HUES48 (cell line): ENCODE data around the gene GABRB1.

Source experiments
- H3K27ac ChIP-seq: one replicate; pipeline ENCODE4 v1.7.0; 2013; ENCODE audit warnings: low read depth, low read length, inconsistent platforms
- H3K27me3 ChIP-seq: 2 replicates; pipeline ENCODE4 v1.6.1; 2013; ENCODE audit warnings: mild to moderate bottlenecking, low read length; ENCODE audit not compliant: control insufficient read depth, insufficient read depth
- H3K36me3 ChIP-seq: 2 replicates; pipeline ENCODE4 v1.6.1; 2013; ENCODE audit warnings: low read length; ENCODE audit not compliant: control insufficient read depth, insufficient read depth
- H3K4me1 ChIP-seq: 2 replicates; pipeline ENCODE4 v1.6.1; 2013; ENCODE audit warnings: mild to moderate bottlenecking, low read length; ENCODE audit not compliant: control insufficient read depth, insufficient read depth
- H3K4me3 ChIP-seq: 2 replicates; pipeline ENCODE4 v1.5.1; 2013; ENCODE audit warnings: mild to moderate bottlenecking, low read depth, low read length
- H3K9ac ChIP-seq: 2 replicates; pipeline ENCODE4 v1.6.1; 2013; ENCODE audit warnings: mild to moderate bottlenecking, low read depth, low read length, moderate library complexity
- H3K9me3 ChIP-seq: 2 replicates; pipeline ENCODE4 v1.6.1; 2013; ENCODE audit warnings: low read length; ENCODE audit not compliant: control insufficient read depth, insufficient read depth

The GABRB1 gene

GRCh38 chr4:47468706-47469365 is 437.5 kb downstream of the GABRB1 start:
- H3K4me3 ChIP-seq, result no peak overlapping the region
- no peaks in the 10 kb centered on the region for H3K27me3 ChIP-seq
- no peaks in the 10 kb centered on the region for H3K36me3 ChIP-seq
- no peak overlapping the region for H3K9ac ChIP-seq
- H3K9me3 ChIP-seq, result no peaks in the 10 kb centered on the region
- peaks cover 8% of the 10 kb centered on the region for H3K4me1 ChIP-seq
- no peak overlapping the region for H3K27ac ChIP-seq

DNA sequence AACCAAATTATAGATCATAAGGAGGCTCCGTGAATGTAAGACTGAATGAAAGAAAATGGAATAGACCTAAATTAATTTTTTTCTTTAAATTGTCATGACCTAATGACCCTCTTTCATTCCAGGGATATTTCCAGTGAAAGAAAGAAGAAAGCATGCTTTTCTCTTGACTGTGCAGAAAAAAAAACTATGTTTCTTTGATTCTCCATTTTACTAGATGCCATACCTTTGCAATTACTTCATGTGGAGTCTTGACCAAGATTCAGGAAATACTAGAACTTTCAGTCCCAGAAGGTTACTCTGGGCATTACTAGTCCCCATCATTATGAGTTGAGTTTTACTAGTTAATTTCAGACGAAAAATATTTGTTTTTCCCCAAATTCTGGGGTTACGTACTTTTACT is 438.6 kb downstream of the GABRB1 start:
- H3K4me1 ChIP-seq, result peaks cover 6% of the 10 kb centered on the region
- no peak overlapping the region for H3K27ac ChIP-seq
- no peak overlapping the region for H3K9ac ChIP-seq
- H3K36me3 ChIP-seq, result no peaks in the 10 kb centered on the region
- no peaks in the 10 kb centered on the region for H3K27me3 ChIP-seq
- no peaks in the 10 kb centered on the region for H3K9me3 ChIP-seq
- H3K4me3 ChIP-seq, result no peak overlapping the region

- H3K4me1 ChIP-seq, result peaks cover 9% of the 10 kb centered on the region
- no peaks in the 10 kb centered on the region for H3K27me3 ChIP-seq
- H3K27ac ChIP-seq, result no peak overlapping the region
- no peaks in the 10 kb centered on the region for H3K36me3 ChIP-seq
- H3K9ac ChIP-seq, result no peak overlapping the region
- no peaks in the 10 kb centered on the region for H3K9me3 ChIP-seq
- no peak overlapping the region for H3K4me3 ChIP-seq
These were observed 439.7 kb downstream of the GABRB1 start for GRCh38 chr4:47471064-47471463.

DNA sequence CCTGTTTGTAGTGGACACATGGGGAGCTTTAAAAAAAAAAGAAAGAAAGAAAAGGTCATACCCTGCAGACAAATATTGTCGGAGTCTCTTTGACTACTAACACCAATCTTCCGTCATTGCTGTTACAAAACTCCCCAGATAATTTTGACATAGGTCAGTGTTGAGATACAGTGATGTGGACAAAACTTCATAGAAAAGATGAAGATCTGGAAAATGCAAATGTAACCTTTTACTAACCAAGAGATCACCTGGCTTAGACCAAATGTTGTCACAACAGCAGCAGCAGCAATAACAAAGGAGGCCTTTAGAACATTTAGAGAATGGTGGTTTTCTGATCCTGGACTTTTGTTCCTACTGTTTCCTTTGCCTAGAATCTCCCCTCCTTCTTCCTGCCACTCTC is 440.2 kb downstream of the GABRB1 start:
- H3K4me3 ChIP-seq, result no peak overlapping the region

GRCh38 chr4:47473141-47473750 is 441.9 kb downstream of the GABRB1 start:
- Histone ChIP-seq H3K36me3 (no peaks in the 10 kb centered on the region), H3K9me3 (no peaks in the 10 kb centered on the region), H3K27ac (no peak overlapping the region), H3K4me1 (peaks cover 9% of the 10 kb centered on the region), H3K27me3 (no peaks in the 10 kb centered on the region), H3K9ac (no peak overlapping the region), H3K4me3 (no peak overlapping the region)

More for the DNA sequence above, 440.2 kb downstream of the GABRB1 start:
- H3K9me3 ChIP-seq, result no peaks in the 10 kb centered on the region
- peaks cover 9% of the 10 kb centered on the region for H3K4me1 ChIP-seq
- no peak overlapping the region for H3K9ac ChIP-seq
- H3K27ac ChIP-seq, result no peak overlapping the region
- no peaks in the 10 kb centered on the region for H3K27me3 ChIP-seq
- no peaks in the 10 kb centered on the region for H3K36me3 ChIP-seq

DNA sequence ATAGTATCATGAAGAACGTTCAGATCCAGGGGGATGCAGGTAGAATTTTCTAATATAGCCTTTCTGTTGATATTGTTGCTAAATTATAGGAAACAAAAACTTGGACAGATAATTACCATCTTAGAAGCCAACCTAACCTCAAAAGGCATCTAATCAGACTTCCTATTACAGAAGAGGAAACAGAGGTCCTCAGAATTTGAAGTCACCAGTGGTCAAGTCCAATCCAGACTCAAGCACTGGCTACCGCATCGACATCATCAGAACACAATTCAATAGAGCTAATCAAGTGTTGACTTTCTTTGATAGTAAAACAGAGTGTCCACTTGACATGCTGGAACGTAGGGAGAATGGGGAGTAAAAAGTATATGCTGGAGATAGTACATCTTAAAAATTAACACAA is 443.4 kb downstream of the GABRB1 start:
- Histone ChIP-seq H3K27ac (no peak overlapping the region), H3K4me3 (no peak overlapping the region), H3K9me3 (no peaks in the 10 kb centered on the region), H3K27me3 (no peaks in the 10 kb centered on the region), H3K4me1 (peaks cover 9% of the 10 kb centered on the region), H3K36me3 (no peaks in the 10 kb centered on the region), H3K9ac (no peak overlapping the region)

GRCh38 chr4:47475411-47475810 is 444.0 kb downstream of the GABRB1 start:
- Histone ChIP-seq H3K4me1 (peaks cover 9% of the 10 kb centered on the region), H3K36me3 (no peaks in the 10 kb centered on the region), H3K9me3 (no peaks in the 10 kb centered on the region), H3K9ac (no peak overlapping the region), H3K27me3 (no peaks in the 10 kb centered on the region), H3K4me3 (no peak overlapping the region), H3K27ac (no peak overlapping the region)
